Spleen (tissue), 11 donors: ENCODE results near the gene ATXN1. TPM values are rescaled to one million over a fixed set of nuclear protein-coding genes. Genes with fewer than 3 reads are reported as not detected.
A peak's percentile ranks its signal among the peaks of the same experiment; 100 is the strongest.

ENCODE experiments used
- DNase-seq: peaks from one replicate; pipeline ENCODE4 v3.0.0-alpha.2; 2020
- H3K27ac ChIP-seq, 8 donors: fragments of 200-600 bp; sonication (generic) in 7 of 8; 1 replicate in 4 of 8; 2 replicates in 4 of 8; pipeline versions ENCODE4 v1.5.0 to v1.8.0; 2016 to 2021; ENCODE audit warnings: inconsistent platforms in 4 of 8, mild to moderate bottlenecking in 4 of 8, moderate library complexity in 1 of 8
- H3K27me3 ChIP-seq, 7 donors: fragments of 200-600 bp; sonication (generic) in 6 of 7; replicated peaks in 1 of 7; 1 replicate in 4 of 7; 2 replicates in 3 of 7; pipeline versions ENCODE4 v1.5.0 to v1.8.0; 2016 to 2021; ENCODE audit warnings: inconsistent platforms in 3 of 7, mild to moderate bottlenecking in 1 of 7
- H3K36me3 ChIP-seq, 6 donors: fragments of 200-600 bp; sonication (generic) in 5 of 6; 1 replicate in 4 of 6; 2 replicates in 2 of 6; pipeline versions ENCODE4 v1.5.0 to v1.8.0; 2016 to 2021; ENCODE audit warnings: inconsistent platforms in 2 of 6
- H3K4me1 ChIP-seq, 6 donors: fragments of 200-600 bp; sonication (generic) in 5 of 6; 1 replicate in 3 of 6; 2 replicates in 3 of 6; pipeline versions ENCODE4 v1.5.0 to v1.8.0; 2016 to 2021; ENCODE audit warnings: inconsistent platforms in 3 of 6
- H3K4me3 ChIP-seq, 8 donors: fragments of 200-600 bp; sonication (generic) in 7 of 8; 1 replicate in 4 of 8; 2 replicates in 4 of 8; pipeline versions ENCODE4 v1.5.0 to v1.8.0; 2016 to 2021; ENCODE audit warnings: inconsistent platforms in 4 of 8, mild to moderate bottlenecking in 4 of 8, moderate library complexity in 2 of 8
- H3K9me3 ChIP-seq, 8 donors: fragments of 200-600 bp; sonication (generic) in 7 of 8; 1 replicate in 4 of 8; 2 replicates in 4 of 8; pipeline versions ENCODE4 v1.5.0 to v1.8.0; 2016 to 2021; ENCODE audit warnings: inconsistent platforms in 4 of 8
- CTCF ChIP-seq, 11 experiments: fragments of 200-600 bp in 7 of 11; fragments of 450-650 bp in 4 of 11; sonication (generic) in 4 of 11; IDR thresholded peaks in 8 of 11; conservative IDR thresholded peaks in 3 of 11; 1 replicate in 7 of 11; 2 replicates in 4 of 11; pipeline versions ENCODE4 v1.4.0 to v1.8.0; 2016 to 2021; ENCODE audit warnings: antibody characterized with exemption in 11 of 11, inconsistent platforms in 4 of 11, mild to moderate bottlenecking in 1 of 11
- POLR2A ChIP-seq, 3 donors: fragments of 450-650 bp; IDR thresholded peaks; one replicate each; pipeline ENCODE4 v1.5.1; 2017; ENCODE audit warnings: antibody characterized with exemption in 3 of 3, mild to moderate bottlenecking in 1 of 3
- POLR2AphosphoS5 ChIP-seq, 3 donors: sonication (generic); formaldehyde crosslinking; IDR thresholded peaks; one replicate each; pipeline ENCODE4 v1.5.1; 2017; ENCODE audit warnings: antibody characterized with exemption in 3 of 3
- WGBS, 5 donors: extraction: QIAGEN DNeasy Blood & Tissue Kit in 3 of 5; methylation state at CpG; one replicate each; pipeline versions ENCODE4 v1.1.5 to v1.1.7; 2013 to 2018; 5-methylcytosine and 5-hydroxymethylcytosine counted together
- intact Hi-C: fragments of 100-400 bp; cut with DNase I; formaldehyde crosslinking; loops from one replicate; pipeline ENCODE4 v1.15.0; 2023; ENCODE audit warnings: low total_unique reads
- polyA plus RNA-seq, 3 donors: library from polyadenylated mRNA; stranded (reverse); fragments of 200-250 nt; gene quantifications; one replicate each; pipeline ENCODE4 v1.2.1, GENCODE V29; 2013
- total RNA-seq, 7 donors: library from RNA; depleted of rRNA in 3 of 7; stranded (reverse); fragments of >200 nt in 3 of 7; fragmentation: NEBNext Ultra II Directional in 4 of 7; extraction: Animal tissue kit (Norgen Biotek cat#: 25700) in 4 of 7; gene quantifications; one replicate each; pipeline versions ENCODE4 v1.1.0 to v1.2.1, GENCODE V29; 2016 to 2021
- donor health status: healthy with polysubstance abuse.
- donor health status: DM: no; HTN: no; CAD: no; lungs with moderate emphysema.
- donor health status: DM: no; HTN: no; CAD: no.
- donor health status: Bipolar disorder and iron deficiency.
- donor health status: healthy.
- donor health status: DM: no; HTN: no; CAD: no.
- donor health status: DM: yes; HTN: yes; CAD: no.

ATXN1 gene
- total and polyA plus RNA-seq, 10 donors, result 3.5 to 123 (median 73.9) TPM

- H3K36me3 ChIP-seq, result peaks cover 0 to 9% (median 0%) of the 10 kb centered on the region in 6 donors
- 40 to 82% (median 61%) methylated on average over 7 of the region's 7 CpGs for WGBS, 5 donors
- peak overlapping the region in 6 of 8 donors; percentile 10 to 77 (median 64) for H3K27ac ChIP-seq
- no peak overlapping the region for H3K4me3 ChIP-seq
- no peak for DNase-seq
- H3K4me1 ChIP-seq, result peaks cover 10 to 99% (median 61%) of the 10 kb centered on the region in 6 donors
- intact Hi-C loops, result no loop called here
- H3K27me3 ChIP-seq, result no peaks in the 10 kb centered on the region
- TF ChIP-seq POLR2AphosphoS5 (IDR thresholded peaks at IDR 0.05) (peak in 1 of 3 donors; percentile 27), POLR2A (IDR thresholded peaks at IDR 0.05) (no peak), CTCF (IDR thresholded peaks at IDR 0.05 in 8 of 11, conservative IDR thresholded peaks at IDR 0.05 in 3 of 11) (no peak)
- H3K9me3 ChIP-seq, result no peaks in the 10 kb centered on the region
These were observed 32.0 kb downstream of the ATXN1 start for GRCh38 chr6:16729183-16729691.

- H3K36me3 ChIP-seq, result peaks cover 0 to 3% (median 0%) of the 10 kb centered on the region in 6 donors
- WGBS, 5 donors, result 82 to 93% (median 90%) methylated on average over 6 of the region's 6 CpGs
- H3K27ac ChIP-seq, result peak overlapping the region in 7 of 8 donors; percentile 27 to 77 (median 59)
These were observed 32.6 kb downstream of the ATXN1 start for GRCh38 chr6:16728513-16729182.

GRCh38 chr6:16727996-16728395 lies 33.3 kb downstream of the ATXN1 start:
- Histone ChIP-seq H3K4me3 (peak overlapping the region in 1 of 8 donors; percentile 11), H3K9me3 (no peaks in the 10 kb centered on the region), H3K36me3 (no peaks in the 10 kb centered on the region), H3K27me3 (no peaks in the 10 kb centered on the region), H3K4me1 (peaks cover 10 to 100% (median 68%) of the 10 kb centered on the region in 6 donors), H3K27ac (peak overlapping the region in 7 of 8 donors; percentile 27 to 77 (median 59))
- no peak for DNase-seq
- TF ChIP-seq POLR2A (IDR thresholded peaks at IDR 0.05), result no peak
- TF ChIP-seq POLR2AphosphoS5 (IDR thresholded peaks at IDR 0.05), result peak in 1 of 3 donors; percentile 72
- intact Hi-C loops, result no loop called here
- 53 to 86% (median 68%) methylated on average over 5 of the region's 5 CpGs for WGBS, 5 donors

More at GRCh38 chr6:16728513-16729182, 32.6 kb downstream of the ATXN1 start:
- H3K4me3 ChIP-seq, result peak overlapping the region in 1 of 8 donors; percentile 11
- TF ChIP-seq POLR2AphosphoS5 (IDR thresholded peaks at IDR 0.05), result no peak
- intact Hi-C loops, result no loop called here
- no peaks in the 10 kb centered on the region for H3K9me3 ChIP-seq
- no peak for DNase-seq
- no peaks in the 10 kb centered on the region for H3K27me3 ChIP-seq
- H3K4me1 ChIP-seq, result peaks cover 10 to 100% (median 66%) of the 10 kb centered on the region in 6 donors

- no peaks in the 10 kb centered on the region for H3K9me3 ChIP-seq
- H3K27ac ChIP-seq, result peak overlapping the region in 7 of 8 donors; percentile 19 to 77 (median 59)
- H3K4me3 ChIP-seq, result peak overlapping the region in 1 of 8 donors; percentile 3
- WGBS, 5 donors, result 70 to 81% (median 77%) methylated on average over 7 of the region's 7 CpGs
- no peaks in the 10 kb centered on the region for H3K27me3 ChIP-seq
- no peak for DNase-seq
- intact Hi-C loops, result no loop called here
- no peak for TF ChIP-seq CTCF (IDR thresholded peaks at IDR 0.05 in 8 of 11, conservative IDR thresholded peaks at IDR 0.05 in 3 of 11)
- no peak for TF ChIP-seq POLR2A (IDR thresholded peaks at IDR 0.05)
- no peak for TF ChIP-seq POLR2AphosphoS5 (IDR thresholded peaks at IDR 0.05)
- no peaks in the 10 kb centered on the region for H3K36me3 ChIP-seq
- H3K4me1 ChIP-seq, result peaks cover 4 to 83% (median 54%) of the 10 kb centered on the region in 6 donors
These were observed 36.0 kb downstream of the ATXN1 start for GRCh38 chr6:16725145-16725864.
